Measurements from ENCODE around the gene ZNF765.
A peak's percentile ranks its signal among the peaks of the same experiment; 100 is the strongest.
"Not testable (repeated sequence)": the region's sequence is repeated elsewhere in the genome, so short reads cannot be mapped to it uniquely, and the experiment has no call there.

The ZNF765 gene

DNA sequence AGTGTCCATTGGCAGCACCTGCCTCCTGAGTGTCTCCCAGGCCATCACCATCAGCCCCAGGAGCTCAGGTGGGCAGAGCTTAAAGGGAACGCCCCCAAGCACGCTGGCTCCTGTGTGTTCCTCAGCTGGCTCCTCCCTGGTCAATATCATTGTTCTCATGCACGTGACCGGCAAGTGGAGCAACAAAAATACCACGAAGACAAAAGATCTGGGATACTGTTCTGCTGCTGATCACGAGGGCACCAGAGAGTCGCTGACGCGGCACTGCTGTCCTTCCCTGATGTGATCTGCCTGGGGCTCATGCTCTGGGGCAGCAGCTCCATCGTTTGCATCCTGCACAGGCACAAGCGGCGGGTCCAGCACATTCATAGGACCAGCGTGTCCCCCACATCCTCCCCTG, 28.1 kb downstream of the ZNF765 start:
- not testable (repeated sequence) for DNase-seq

DNA sequence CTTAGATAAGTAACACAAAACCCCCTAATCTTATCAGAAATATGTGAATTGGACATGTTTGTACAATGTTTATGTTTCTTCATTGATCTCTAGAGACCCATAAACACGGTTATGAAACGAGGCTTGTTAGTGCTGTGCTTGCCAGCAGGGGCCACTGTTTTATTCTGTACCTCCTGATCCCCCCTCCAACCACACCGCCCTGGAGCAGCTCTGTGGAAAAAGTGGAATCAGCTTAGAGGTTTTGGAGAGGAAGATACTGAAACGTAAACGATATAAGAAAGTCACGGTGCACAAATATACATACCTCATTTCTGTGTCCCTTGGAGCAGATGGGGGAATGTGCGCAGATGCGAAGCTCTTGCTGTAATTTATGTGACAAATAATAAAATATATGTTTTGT, 28.7 kb downstream of the ZNF765 start:
- not testable (repeated sequence) for DNase-seq

DNA sequence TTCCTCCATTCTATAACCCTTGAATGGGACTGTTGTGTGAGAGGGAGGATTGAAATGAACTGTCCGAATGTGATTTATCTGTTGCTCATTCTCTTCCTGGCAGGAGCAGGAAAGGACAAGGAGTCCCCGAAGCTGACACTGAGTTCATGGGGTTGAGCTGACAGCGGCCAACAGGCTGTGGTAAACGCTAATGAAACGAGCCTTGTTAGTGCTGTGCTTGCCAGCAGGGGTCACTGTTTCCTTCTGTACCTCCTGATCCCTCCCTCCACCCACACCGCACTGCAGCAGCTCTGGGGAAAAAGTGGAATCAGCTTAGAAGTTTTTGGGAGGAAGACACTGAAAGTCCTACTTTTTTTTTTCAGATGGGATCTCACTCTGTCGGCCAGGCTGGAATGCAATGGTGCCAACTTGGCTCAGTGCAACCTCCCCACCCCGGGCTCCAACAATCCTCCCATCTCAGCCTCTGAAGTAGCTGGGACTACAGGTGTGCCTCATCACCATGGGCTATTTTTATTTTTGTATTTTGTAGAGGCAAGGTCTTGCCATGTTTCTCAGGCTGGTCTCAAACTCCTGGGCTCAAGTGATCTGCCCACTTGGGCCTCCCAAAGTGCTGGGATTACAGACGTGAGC, 30.1 kb downstream of the ZNF765 start:
- peak; percentile 86 for DNase-seq

DNA sequence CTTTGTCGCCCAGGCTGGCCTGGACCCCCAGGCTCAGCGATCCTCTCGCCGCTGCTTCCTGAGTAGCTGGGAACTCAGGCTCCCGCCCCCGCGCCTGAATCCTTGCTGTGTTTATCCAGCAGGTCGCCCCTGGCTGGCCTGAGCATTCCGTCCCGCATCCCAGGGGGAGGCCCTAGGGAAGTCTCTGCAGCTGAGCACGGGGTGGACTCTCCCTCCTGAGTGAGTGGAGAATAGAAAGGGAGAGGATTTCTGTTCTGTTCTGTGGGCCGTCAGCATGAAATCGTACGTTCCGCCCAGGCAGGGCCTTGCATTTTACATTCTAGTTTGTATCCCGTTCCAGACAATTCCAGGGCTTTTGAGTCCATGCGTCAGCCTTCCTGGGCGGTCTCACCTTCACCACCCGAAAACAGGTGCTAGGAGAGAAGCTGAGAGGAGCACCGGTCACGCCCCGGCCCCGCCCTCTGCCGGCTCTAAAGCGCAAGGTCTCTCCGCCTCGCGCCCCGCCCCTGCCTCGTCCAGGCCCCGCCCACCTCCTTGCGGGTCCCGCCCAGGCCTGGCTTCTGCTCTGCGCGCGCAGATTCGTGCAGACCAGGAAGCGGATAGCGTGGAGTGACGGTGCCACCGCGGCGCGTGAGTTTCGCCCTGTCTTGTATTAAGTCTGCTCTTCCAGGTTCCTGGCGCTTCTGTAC, 36.6 kb downstream of the ZNF765 start, which contains the start of gene ZNF761:
TSS of gene ZNF761 (plus strand) at position 586 of the 689 bp plus-strand sequence. CDS start 15,285 bp downstream, outside the sequence.
- DNase-seq, result peak; percentile 94

DNA sequence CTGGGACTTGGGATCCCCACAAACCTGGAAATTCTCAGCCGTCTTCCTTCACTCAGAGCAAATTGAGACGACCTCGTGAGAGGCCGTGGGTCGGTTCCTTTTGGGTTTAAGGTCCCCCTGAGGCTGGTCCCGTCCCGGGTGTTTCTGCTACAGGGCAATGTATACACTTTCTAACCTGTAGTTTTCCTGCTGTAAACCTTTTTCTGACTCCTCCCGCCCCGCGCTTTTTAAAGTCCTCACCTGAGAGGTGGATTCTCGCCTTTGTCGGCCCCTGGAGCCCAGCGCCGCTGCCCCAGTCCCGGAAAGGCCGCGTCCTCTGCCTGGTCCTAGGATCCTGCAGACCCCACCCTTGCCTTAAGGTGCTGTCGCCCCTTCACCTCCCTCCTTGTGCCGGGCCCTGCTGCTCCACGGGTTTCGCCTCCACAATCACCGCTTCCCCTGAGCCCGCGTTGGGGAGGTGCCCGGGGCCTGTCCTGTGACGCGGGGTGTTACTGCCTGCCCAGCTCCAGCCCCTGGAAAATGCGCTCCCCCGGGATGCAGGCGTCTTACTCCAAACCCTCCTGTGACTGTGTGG, 37.2 kb downstream of the ZNF765 start:
- DNase-seq, result peak; percentile 27

DNA sequence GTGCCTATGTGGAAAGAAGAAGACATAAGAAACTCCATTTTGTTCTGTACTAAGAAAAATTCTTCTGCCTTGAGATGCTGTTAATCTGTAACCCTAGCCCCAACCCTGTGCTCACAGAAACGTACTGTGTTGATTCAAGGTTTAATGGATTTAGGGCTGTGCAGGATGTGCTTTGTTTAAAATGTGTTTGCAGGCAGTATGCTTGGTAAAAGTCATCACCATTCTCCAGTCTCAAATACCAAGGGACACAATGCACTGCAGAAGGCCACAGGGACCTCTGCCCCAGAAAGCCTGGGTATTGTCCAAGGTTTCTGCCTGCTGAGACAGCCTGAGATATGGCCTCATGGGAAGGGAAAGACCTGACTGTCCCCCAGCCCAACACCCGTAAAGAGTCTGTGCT, 48.9 kb downstream of the ZNF765 start:
- DNase-seq, result not testable (repeated sequence)

DNA sequence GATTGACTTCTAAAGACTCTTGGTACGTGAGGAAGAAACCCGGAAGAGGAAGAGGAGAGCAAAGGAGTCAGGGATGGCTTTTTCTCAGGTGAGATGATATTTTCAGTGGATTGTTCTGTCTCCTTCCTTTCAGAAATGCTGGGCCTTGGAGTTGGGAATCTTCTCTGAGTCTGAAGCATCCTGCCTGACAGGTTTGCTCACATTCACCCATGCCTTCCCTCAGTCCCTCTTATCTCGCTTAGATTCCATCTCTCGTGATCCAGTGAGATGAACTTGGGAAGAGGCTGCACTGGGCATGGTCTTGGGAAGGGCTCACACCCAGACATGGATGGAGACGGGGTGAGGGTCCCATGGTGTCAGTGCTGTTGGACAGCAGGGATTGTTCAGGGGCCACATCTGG, 52.2 kb downstream of the ZNF765 start:
- DNase-seq, result not testable (repeated sequence)

DNA sequence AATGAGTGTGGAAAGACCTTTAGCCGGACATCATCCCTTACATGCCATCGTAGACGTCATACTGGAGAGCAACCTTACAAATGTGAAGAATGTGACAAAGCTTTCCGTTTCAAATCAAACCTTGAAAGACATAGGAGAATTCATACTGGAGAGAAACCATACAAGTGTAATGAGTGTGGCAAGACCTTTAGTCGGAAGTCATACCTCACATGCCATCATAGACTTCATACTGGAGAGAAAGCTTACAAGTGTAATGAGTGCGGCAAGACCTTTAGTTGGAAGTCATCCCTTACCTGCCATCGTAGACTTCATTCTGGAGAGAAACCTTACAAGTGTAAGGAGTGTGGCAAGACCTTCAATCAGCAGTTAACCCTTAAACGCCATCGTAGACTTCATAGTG, 60.9 kb downstream of the ZNF765 start:
- no peak for DNase-seq

DNA sequence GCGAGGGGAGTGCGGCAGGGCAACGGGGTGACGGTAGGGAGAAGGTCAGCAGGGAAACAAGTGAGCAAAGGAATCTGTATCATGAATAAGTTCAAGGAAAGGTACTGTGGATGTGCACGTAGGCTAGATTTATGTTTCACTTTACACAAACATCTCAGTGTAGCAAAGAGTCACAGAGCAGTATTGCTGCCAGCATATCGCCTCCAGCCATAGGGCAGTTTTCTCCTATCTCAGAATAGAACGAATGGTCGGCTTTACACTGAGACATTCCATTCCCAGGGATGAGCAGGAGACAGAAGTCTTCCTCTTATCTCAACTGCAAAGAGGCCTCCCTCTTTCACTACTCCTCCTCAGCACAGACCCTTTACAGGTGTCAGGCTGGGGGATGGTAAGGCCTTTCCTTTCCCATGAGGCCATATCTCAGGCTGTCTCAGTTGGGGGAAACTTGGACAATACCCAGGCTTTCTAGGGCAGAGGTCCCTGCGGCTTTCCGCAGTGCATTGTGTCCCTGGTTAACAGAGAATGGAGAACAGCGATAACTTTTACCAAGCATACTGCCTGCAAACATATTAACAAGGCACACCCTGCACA, 65.3 kb downstream of the ZNF765 start:
- not testable (repeated sequence) for DNase-seq

DNA sequence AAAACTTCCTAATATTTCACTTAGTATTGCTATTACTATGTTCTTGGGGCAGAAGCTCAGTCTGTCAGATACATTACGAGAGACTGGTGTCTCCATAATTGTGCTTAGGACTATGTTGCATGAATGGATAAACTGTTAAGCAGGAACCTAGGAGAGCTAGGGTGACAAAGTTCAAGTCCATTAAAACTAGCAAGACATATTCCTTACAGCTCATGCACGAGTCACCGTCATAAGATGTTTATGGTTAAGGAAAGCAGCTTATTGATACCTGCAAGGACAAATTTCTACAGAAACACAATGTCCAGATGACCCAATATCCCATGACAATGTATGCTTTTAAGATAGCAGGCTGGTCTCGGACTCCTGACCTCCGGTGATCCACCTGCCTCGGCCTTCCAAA, 66.9 kb downstream of the ZNF765 start:
- DNase-seq, result no peak

DNA sequence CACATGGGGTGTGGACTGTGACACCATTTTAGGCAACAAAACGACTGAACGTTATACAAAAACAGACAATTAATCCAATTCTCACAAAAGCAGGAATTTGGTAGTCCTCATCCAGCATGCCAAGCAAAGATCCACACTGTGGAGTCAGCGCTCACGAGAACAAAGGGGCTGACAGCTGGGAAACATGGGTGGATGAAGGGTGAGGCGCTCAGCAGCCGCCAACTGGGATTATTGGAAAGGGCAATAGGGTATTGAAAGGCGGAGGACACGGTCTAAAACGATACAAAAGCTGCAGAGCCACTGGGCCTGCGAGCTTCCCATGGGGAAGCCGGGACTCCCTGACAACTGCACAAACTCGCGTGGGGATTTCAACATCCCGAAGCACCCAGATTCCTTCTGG, 67.9 kb downstream of the ZNF765 start:
- DNase-seq, result no peak

DNA sequence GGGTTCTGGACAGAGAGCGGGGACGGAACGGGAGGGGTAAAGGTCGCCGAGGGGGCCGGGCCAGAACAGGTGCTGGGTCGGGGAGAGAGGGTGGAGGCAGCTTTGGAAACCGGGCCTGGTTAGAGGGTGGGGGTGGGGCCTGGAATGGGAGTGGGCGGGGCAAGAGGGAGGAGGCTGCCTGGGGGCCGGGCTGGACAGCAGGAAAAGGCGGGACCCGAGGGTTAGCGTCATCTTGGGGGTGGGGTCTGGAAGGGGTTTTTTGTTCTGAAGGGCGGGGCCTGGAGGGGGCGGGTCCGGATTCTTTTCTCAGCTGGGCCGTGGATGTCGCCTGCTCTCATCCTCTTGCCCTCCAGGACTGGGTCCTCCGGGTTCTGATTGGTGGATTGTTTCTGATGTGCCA, 68.3 kb downstream of the ZNF765 start:
- no peak for DNase-seq

DNA sequence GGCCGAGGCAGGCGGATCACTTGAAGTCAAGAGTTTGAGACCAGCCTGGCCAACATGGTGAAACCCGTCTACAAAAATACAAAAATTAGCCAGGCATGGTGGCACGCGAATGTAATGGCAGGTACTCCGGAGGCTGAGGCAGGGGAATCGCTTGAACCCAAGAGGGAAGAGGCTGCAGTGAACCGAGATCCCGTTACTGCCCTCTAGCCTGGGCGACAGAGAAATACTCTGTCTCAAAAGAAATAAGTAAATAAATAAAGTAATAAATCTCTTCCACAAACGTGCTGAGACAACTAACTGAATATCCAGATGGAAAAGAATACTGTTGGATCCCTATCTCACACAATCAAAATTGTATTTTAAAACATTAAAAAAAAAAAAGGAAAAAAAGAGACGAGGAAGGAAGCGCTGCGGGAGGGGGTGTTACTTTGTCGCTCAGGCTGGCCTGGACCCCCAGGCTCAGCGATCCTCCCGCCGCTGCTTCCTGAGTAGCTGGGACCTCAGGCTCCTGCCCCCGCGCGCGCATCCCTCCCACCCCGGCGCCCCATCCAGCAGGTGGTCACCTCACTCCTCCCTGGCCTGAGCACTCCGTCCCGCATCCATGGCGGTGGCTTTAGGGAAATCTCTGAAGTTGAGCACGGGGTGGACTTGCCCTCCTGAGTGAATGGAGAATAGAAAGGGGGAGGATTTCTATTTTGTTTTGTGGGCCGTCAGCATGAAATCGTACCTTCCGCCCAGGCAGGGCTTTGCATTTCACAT, 72.0 kb downstream of the ZNF765 start:
- DNase-seq, result no peak

DNA sequence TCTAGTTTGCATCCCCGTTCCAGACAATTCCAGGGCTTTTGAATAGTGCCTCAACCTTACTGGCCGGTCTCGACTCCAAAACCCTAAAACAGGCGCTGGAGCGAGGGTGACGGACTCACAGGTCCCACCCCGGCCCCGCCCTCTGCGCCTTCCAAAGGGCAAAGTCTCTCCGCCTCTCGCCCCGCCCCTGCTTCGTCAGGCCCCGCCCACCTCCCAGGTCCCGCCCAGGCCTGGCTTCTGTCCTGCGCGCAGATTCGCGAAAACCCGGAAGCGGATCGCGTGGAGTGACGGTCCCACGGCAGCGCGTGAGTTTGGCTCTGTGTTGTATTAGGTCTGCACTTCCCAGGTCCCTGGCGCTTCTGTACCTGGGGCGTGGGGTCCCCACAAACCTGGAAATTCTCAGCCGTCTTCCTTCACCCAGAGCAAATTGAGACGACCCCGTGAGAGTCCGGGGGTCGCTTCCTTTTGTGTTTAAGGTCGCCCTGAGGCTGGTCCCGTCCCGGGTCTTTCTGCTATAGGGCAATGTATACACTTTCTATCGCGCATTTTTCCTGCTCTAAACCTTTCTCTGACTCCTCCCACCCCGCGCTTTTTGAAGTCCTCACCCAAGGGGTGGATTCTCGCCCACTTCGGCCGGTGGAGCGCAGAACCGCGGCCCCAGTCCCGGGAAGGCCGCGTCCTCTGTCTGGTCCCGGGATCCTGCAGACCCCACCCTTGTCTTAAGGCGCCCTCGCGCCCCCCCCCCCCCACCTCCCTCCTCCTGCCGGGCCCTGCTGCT, 72.7 kb downstream of the ZNF765 start, which contains the start of gene ZNF813:
TSS of gene ZNF813 (plus strand) at position 249 of the 778 bp plus-strand sequence. CDS start 16,090 bp downstream, outside the sequence.
- peak; percentile 95 for DNase-seq

DNA sequence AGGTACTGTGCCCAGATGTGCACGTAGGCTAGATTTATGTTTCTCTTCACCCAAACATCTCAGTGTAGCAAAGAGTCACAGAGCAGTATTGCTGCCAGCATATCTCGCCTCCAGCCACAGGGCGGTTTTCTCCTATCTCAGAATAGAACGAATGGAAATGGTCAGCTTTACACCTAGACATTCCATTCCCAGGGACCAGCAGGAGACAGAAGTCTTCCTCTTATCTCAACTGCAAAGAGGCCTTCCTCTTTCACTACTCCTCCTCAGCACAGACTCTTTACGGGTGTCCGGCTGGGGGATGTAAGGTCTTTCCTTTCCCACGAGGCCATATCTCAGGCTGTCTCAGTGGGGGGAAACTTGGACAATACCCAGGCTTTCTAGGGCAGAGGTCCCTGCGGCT, 73.7 kb downstream of the ZNF765 start:
- not testable (repeated sequence) for DNase-seq

DNA sequence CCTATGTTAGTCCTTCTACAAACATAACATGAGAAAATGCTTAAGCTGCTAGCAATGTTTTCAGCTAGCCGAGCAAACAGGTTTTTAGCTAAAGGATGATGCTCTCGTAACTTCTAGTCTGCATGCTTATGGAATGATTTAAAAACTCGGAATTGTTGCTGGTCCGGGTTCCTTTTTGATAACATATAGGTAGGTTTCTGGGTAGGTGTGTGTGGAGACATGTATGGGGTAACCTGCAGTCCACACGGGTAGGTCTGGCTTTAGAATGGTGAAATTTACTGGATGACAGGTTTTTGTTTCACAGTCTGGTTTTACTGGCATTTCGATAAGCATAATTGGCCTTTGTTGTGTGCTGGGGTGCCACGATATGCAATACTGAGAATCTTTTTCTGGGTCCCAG, 77.0 kb downstream of the ZNF765 start:
- DNase-seq, result no peak

DNA sequence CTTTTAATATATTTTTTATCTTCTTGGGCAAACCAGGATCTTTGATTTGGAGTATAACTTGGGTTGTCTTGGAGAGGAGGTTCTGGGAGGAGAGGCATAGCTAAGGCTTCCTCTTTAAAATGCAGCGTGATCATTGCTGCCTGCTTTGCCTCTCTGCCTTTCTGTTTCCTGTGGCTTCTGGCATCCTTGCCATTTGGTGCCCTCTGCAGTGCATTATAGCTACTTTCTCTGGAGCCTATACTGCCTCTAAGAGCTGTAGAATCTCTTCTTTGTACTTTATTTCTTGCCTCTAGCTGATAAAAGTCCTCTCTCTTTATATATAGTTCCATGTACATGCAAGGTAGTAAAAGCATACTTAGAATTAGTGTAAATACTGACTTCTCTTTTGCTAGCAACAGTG, 79.9 kb downstream of the ZNF765 start:
- peak; percentile 19 for DNase-seq

DNA sequence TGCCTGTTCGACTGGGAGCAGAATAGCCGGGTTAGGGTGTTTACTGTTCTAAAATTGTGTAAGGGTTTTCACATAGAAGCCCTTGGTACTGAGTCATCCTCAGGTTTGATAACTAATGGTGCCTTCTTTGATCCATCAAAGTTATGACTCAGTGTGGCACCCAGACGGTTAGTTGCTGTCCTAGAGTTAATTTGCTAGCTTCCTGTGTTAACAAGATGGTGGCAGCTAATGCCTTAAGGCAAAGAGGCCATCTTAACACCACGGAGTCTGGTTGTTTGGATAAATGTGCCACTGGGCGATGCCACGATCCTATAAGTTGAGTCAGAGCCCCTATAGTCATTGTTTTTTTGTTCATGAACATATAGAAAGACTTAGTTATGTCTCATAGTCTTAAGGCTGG, 80.5 kb downstream of the ZNF765 start:
- not testable (repeated sequence) for DNase-seq
